A673 (cell line): Measurements from ENCODE around the gene UNC13C. TPM values are rescaled to one million over a fixed set of nuclear protein-coding genes. Genes with fewer than 3 reads are reported as not detected.

ENCODE experiments used
- BruUV-seq: library from RNA; stranded (reverse); fragments of 400-500 nt; replicated peaks from 2 replicates; lab custom pipeline; 2021; lab: Mats Ljungman, UMichigan
- CTCF ChIA-PET: fragments of 300-600 bp; sonication (Branson Sonifier 250); formaldehyde crosslinking; loops from one replicate; lab custom pipeline; 2022; ENCODE audit warnings: antibody characterized with exemption; lab: Charles Lee
- POLR2A ChIA-PET: fragments of 300-600 bp; sonication (Branson Sonifier 250); formaldehyde crosslinking; loops from one replicate; lab custom pipeline; 2022; ENCODE audit warnings: antibody characterized with exemption; ENCODE audit not compliant: low non-redundant PET; lab: Charles Lee
- DNase-seq: peaks from one replicate; pipeline ENCODE4 v3.0.0-alpha.2; 2015; ENCODE audit warnings: low spot score
- H3K27ac ChIP-seq: fragments of 200-600 bp; sonication (generic); 2 replicates; pipeline ENCODE4 v1.5.1; 2016; ENCODE audit warnings: mixed run types, low read depth, mild to moderate bottlenecking, mixed read lengths, antibody characterized with exemption, low read length; ENCODE audit not compliant: poor library complexity, severe bottlenecking
- H3K27me3 ChIP-seq: fragments of 200-600 bp; sonication (generic); replicated peaks from 2 replicates; pipeline ENCODE4 v1.6.1; 2017; ENCODE audit warnings: mixed run types, low read depth, mild to moderate bottlenecking, mixed read lengths, antibody characterized with exemption, low read length; ENCODE audit not compliant: insufficient read depth, poor library complexity
- H3K36me3 ChIP-seq: fragments of 200-600 bp; sonication (generic); 2 replicates; pipeline ENCODE4 v1.6.1; 2016; ENCODE audit warnings: mixed run types, mild to moderate bottlenecking, mixed read lengths, antibody characterized with exemption, low read length; ENCODE audit not compliant: insufficient read depth, poor library complexity, severe bottlenecking
- H3K4me1 ChIP-seq: fragments of 200-600 bp; sonication (generic); 2 replicates; pipeline ENCODE4 v1.6.1; 2017; ENCODE audit warnings: mixed run types, mild to moderate bottlenecking, mixed read lengths, antibody characterized with exemption, low read length; ENCODE audit not compliant: insufficient read depth, poor library complexity, severe bottlenecking
- H3K4me3 ChIP-seq: fragments of 200-600 bp; sonication (generic); 2 replicates; pipeline ENCODE4 v1.5.1; 2016; ENCODE audit warnings: low read depth, mixed run types, mild to moderate bottlenecking, mixed read lengths, low read length; ENCODE audit not compliant: poor library complexity, severe bottlenecking
- H3K9me3 ChIP-seq: fragments of 200-600 bp; sonication (generic); 2 replicates; pipeline ENCODE4 v1.6.1; 2016; ENCODE audit warnings: mixed run types, low read depth, mild to moderate bottlenecking, mixed read lengths, antibody characterized with exemption, low read length; ENCODE audit not compliant: poor library complexity, severe bottlenecking
- CTCF ChIP-seq: fragments of 300-800, 200-600 bp; sonication (generic); conservative IDR thresholded peaks from 2 replicates; pipeline ENCODE4 v1.5.1; 2017; ENCODE audit warnings: low read depth, mild to moderate bottlenecking, antibody characterized with exemption, low read length, moderate library complexity, mixed read lengths
- EZH2 ChIP-seq: fragments of 200-600 bp; sonication (generic); IDR thresholded peaks from 2 replicates; pipeline ENCODE4 v1.6.1; 2017; ENCODE audit warnings: borderline replicate concordance, low read depth, mild to moderate bottlenecking, mixed read lengths, antibody characterized with exemption, low read length; ENCODE audit not compliant: poor library complexity, severe bottlenecking
- intact Hi-C: fragments of 100-400 bp; cut with micrococcal nuclease; formaldehyde crosslinking; loops from one replicate; pipeline ENCODE4 v1.10.0; 2022; ENCODE audit not compliant: unreplicated experiment
- total RNA-seq: library from RNA; stranded (reverse); gene quantifications from 2 replicates; pipeline ENCODE4 v1.2.3, GENCODE V29; 2021

UNC13C gene
- total RNA-seq, 1 experiment from 2014 or later, result not detected

GRCh38 chr15:54560417-54560816 lies 582.2 kb downstream of the UNC13C start:
- no TSS peak for BruUV-seq
- no peak overlapping the region for H3K4me3 ChIP-seq
- POLR2A ChIA-PET, result no interaction called here
- TF ChIP-seq EZH2, result no peak
- H3K27ac ChIP-seq, result no peak overlapping the region
- intact Hi-C loops, result no loop called here
- no peak for DNase-seq
- no peaks in the 10 kb centered on the region for H3K36me3 ChIP-seq
- H3K9me3 ChIP-seq, result peaks cover 16% of the 10 kb centered on the region
- CTCF ChIA-PET, result no interaction called here
- no peaks in the 10 kb centered on the region for H3K4me1 ChIP-seq
- H3K27me3 ChIP-seq, result no peaks in the 10 kb centered on the region

- no peak for DNase-seq
These were observed 585.9 kb downstream of the UNC13C start for GRCh38 chr15:54564166-54564565.

GRCh38 chr15:54566654-54567053 lies 588.4 kb downstream of the UNC13C start:
- TF ChIP-seq EZH2 (no peak), CTCF (no peak)
- H3K36me3 ChIP-seq, result no peaks in the 10 kb centered on the region
- H3K4me3 ChIP-seq, result no peak overlapping the region
- H3K27ac ChIP-seq, result no peak overlapping the region
- no peak for DNase-seq
- peaks cover 8% of the 10 kb centered on the region for H3K9me3 ChIP-seq
- intact Hi-C loops, result no loop called here
- BruUV-seq, result no TSS peak
- CTCF ChIA-PET, result no interaction called here
- H3K4me1 ChIP-seq, result no peaks in the 10 kb centered on the region
- no peaks in the 10 kb centered on the region for H3K27me3 ChIP-seq
- POLR2A ChIA-PET, result no interaction called here

More at GRCh38 chr15:54564166-54564565, 585.9 kb downstream of the UNC13C start:
- Histone ChIP-seq H3K9me3 (peaks cover 8% of the 10 kb centered on the region), H3K27ac (no peak overlapping the region), H3K4me1 (no peaks in the 10 kb centered on the region), H3K4me3 (no peak overlapping the region), H3K36me3 (no peaks in the 10 kb centered on the region), H3K27me3 (no peaks in the 10 kb centered on the region)
- ChIA-PET POLR2A (no interaction called here), CTCF (no interaction called here)
- TF ChIP-seq EZH2, result no peak
- TF ChIP-seq CTCF, result no peak
- intact Hi-C loops, result no loop called here
- BruUV-seq, result no TSS peak

- peaks cover 8% of the 10 kb centered on the region for H3K9me3 ChIP-seq
- H3K27ac ChIP-seq, result no peak overlapping the region
- no peaks in the 10 kb centered on the region for H3K36me3 ChIP-seq
- CTCF ChIA-PET, result no interaction called here
- no peak for DNase-seq
- no peaks in the 10 kb centered on the region for H3K4me1 ChIP-seq
- intact Hi-C loops, result no loop called here
- POLR2A ChIA-PET, result no interaction called here
- no peak overlapping the region for H3K4me3 ChIP-seq
- no TSS peak for BruUV-seq
- TF ChIP-seq CTCF, result no peak
- TF ChIP-seq EZH2, result no peak
- no peaks in the 10 kb centered on the region for H3K27me3 ChIP-seq
These were observed 589.3 kb downstream of the UNC13C start for GRCh38 chr15:54567408-54568035.
